ENCODE measurements around the gene LPAR3. TPM values are rescaled to one million over a fixed set of nuclear protein-coding genes. Genes with fewer than 3 reads are reported as not detected.

Gene LPAR3
- polyA plus RNA-seq, 1 of the 3 experiments (the other 2 are of a cell fraction) = 0.08 TPM

- DNase-seq = no peak
- Histone ChIP-seq H3K36me3 (replicated peaks in 1 of 2; ENCODE audit: control insufficient read depth in 1 of 2, insufficient read depth in 2 of 2, low read length in 1 of 2) (no peaks in the 10 kb centered on the region), H3K9me2 (no peaks in the 10 kb centered on the region), H3K79me2 (ENCODE audit: insufficient read depth) (no peaks in the 10 kb centered on the region), H3K4me3 (ENCODE audit: low read depth in 2 of 2, low read length in 1 of 2) (no peak overlapping the region), H3K4me1 (ENCODE audit: control insufficient read depth in 1 of 2, insufficient read depth in 2 of 2, low read depth in 1 of 2, low read length in 1 of 2) (peaks cover 0 to 2% of the 10 kb centered on the region in 2 experiments; a peak in 1 of 4 replicates), H3K27me3 (ENCODE audit: insufficient read depth) (peaks cover 10% of the 10 kb centered on the region), H2AFZ (ENCODE audit: low read depth) (no peak overlapping the region), H4K20me1 (ENCODE audit: insufficient read depth) (no peaks in the 10 kb centered on the region), H3K4me2 (no peak overlapping the region), H3K9ac (no peak overlapping the region), H3K9me3 (no peaks in the 10 kb centered on the region), H3K27ac (ENCODE audit: low read depth in 2 of 2, low read length in 1 of 2) (no peak overlapping the region), H3F3A (replicated peaks; ENCODE audit: insufficient read depth) (no peaks in the 10 kb centered on the region)
- ChIA-PET CTCF (no interaction called here), POLR2A (no interaction called here)
- TF ChIP-seq TEAD4 (IDR thresholded peaks at IDR 0.05; ENCODE audit: borderline replicate concordance, insufficient read depth) = no peak
- TF ChIP-seq YY1 (IDR thresholded peaks at IDR 0.05; ENCODE audit: low read depth) = no peak
- TF ChIP-seq POLR2AphosphoS5 (IDR thresholded peaks at IDR 0.05; ENCODE audit: low read depth, low read length) = no peak
- no peak for TF ChIP-seq SMC3 (IDR thresholded peaks at IDR 0.05; ENCODE audit: low read depth, low read length)
- TF ChIP-seq FOXJ3 (CRISPR knock-in tag; IDR thresholded peaks at IDR 0.05) = no peak
- 50% methylated on average over 4 of the region's 4 CpGs for WGBS (ENCODE audit: low lambda C conversion rate)
Measured at GRCh38 chr1:84887261-84887934, 5.6 kb downstream of the LPAR3 start.

- Histone ChIP-seq H3K4me3 (ENCODE audit: low read depth in 2 of 2, low read length in 1 of 2) (no peak overlapping the region), H3K9me3 (no peaks in the 10 kb centered on the region), H3K4me1 (ENCODE audit: control insufficient read depth in 1 of 2, insufficient read depth in 2 of 2, low read depth in 1 of 2, low read length in 1 of 2) (no peaks in the 10 kb centered on the region), H3K9me2 (no peaks in the 10 kb centered on the region), H3F3A (replicated peaks; ENCODE audit: insufficient read depth) (no peaks in the 10 kb centered on the region), H3K27ac (ENCODE audit: low read depth in 2 of 2, low read length in 1 of 2) (no peak overlapping the region), H3K4me2 (no peak overlapping the region), H3K9ac (no peak overlapping the region), H3K79me2 (ENCODE audit: insufficient read depth) (no peaks in the 10 kb centered on the region), H4K20me1 (ENCODE audit: insufficient read depth) (no peaks in the 10 kb centered on the region), H3K27me3 (ENCODE audit: insufficient read depth) (no peaks in the 10 kb centered on the region; the same call in 1 of the 2 replicates), H2AFZ (ENCODE audit: low read depth) (no peak overlapping the region), H3K36me3 (replicated peaks in 1 of 2; ENCODE audit: control insufficient read depth in 1 of 2, insufficient read depth in 2 of 2, low read length in 1 of 2) (no peaks in the 10 kb centered on the region)
- ChIA-PET CTCF (interaction anchor here (1.3 to 1.6 kb wide), 3 partner anchors 29 to 374 kb away, joined by 3 to 4 read pairs (median 4); partner anchors contain the start of gene C1orf52), POLR2A (no interaction called here)
- DNase-seq = no peak
- 13% methylated on average over 2 of the region's 2 CpGs for WGBS (ENCODE audit: low lambda C conversion rate)
- TF ChIP-seq SIN3A (IDR thresholded peaks at IDR 0.05; ENCODE audit: borderline replicate concordance, low read depth, low read length) (no peak), CTCF (IDR thresholded peaks at IDR 0.05) (no peak), POLR2AphosphoS5 (IDR thresholded peaks at IDR 0.05; ENCODE audit: low read depth, low read length) (no peak), RXRA (IDR thresholded peaks at IDR 0.05; ENCODE audit: borderline replicate concordance, low read depth) (no peak)
Measured at GRCh38 chr1:84885469-84885868, 7.5 kb downstream of the LPAR3 start.

Data from SK-N-SH (cell line).